H7 (cell line): Measurements from ENCODE around the gene PSMC4. TPM values are rescaled to one million over a fixed set of nuclear protein-coding genes. Genes with fewer than 3 reads are reported as not detected.

Source experiments
- total RNA-seq: library from RNA; depleted of rRNA; stranded (reverse); fragments of >200 nt; shearing (Covaris generic); gene quantifications from 2 replicates; pipeline ENCODE4 v1.2.3, GENCODE V29; 2014; rRNA removed

Gene PSMC4
- total RNA-seq, 1 experiment from 2014 or later: 227 TPM

Other genes with a start within 250 kb of the PSMC4 start
- gene CLC, start 233.1 kb upstream of the PSMC4 start, total RNA-seq: not detected in 2 replicates
- not detected in 2 replicates for gene LEUTX, start 192.3 kb upstream of the PSMC4 start, total RNA-seq
- gene DYRK1B, start 137.0 kb upstream of the PSMC4 start, total RNA-seq: 5.4 and 6.9 TPM in 2 replicates
- gene FBL, start 124.8 kb upstream of the PSMC4 start, total RNA-seq: 376 and 414 TPM in 2 replicates
- gene FCGBP, start 36.5 kb upstream of the PSMC4 start, total RNA-seq: 0.10 and 0.22 TPM in 2 replicates
- 1.2 and 2.8 TPM in 2 replicates for gene ZNF546, start 25.9 kb downstream of the PSMC4 start, total RNA-seq
- 1.4 and 1.7 TPM in 2 replicates for gene ZNF780B, start 85.1 kb downstream of the PSMC4 start, total RNA-seq
- 7.0 and 9.9 TPM in 2 replicates for gene ZNF780A, start 119.8 kb downstream of the PSMC4 start, total RNA-seq
- gene MAP3K10, start 220.3 kb downstream of the PSMC4 start, total RNA-seq: 16.7 and 24.5 TPM in 2 replicates
- gene TTC9B, start 247.2 kb downstream of the PSMC4 start, total RNA-seq: not detected in 2 replicates